ENCODE data around the gene PPL.
"Not testable (repeated sequence)": the region's sequence is repeated elsewhere in the genome, so short reads cannot be mapped to it uniquely, and the experiment has no call there.

Gene PPL

DNA sequence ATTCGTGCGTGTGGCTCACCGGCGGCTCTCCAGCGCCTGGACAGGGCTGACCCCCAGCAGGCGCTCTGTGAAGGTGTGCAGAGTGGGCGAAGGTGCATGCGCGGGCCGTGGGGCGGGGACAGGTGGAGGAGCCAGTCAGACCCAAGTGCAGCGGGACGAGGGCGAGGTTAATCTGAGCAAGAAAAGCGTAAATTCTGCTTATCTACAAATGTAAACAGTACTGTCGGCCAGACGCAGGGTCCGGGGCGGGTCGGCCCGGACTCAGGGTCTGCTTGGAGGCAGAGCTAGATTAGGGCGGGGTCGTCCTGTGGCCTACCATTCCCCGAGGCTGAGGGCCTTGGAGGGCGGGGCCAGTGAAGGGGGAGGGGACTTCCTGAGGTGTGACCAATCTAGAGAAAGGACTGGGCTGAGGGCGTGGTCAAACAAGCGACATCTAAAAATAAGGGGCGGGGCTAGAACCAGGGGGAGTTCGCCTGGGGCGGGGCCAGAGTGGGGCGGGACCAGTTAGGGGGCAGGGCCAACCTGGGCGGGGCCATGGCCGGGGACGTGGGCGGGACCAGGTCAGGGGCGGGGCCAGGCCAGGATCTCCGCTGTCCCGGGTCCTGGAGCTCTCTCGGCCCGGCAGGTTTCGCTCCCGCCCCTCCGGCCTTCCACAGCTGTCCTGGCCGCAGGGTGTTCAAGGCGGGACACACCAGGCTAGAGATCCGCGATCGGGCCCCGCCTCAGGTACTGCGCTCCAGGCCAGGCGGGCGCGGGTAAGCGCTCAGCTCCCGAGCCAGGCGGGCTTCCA is 21.0 kb upstream of the PPL start, which contains the start of gene SEC14L5:
Gene SEC14L5 (plus strand): TSS at position 611 of the 790 bp plus-strand sequence. CDS start 994 bp downstream, outside the sequence.
- FAIRE-seq = no peak

GRCh38 chr16:4957420-4957719 is 20.4 kb upstream of the PPL start:
- no peak for FAIRE-seq

DNA sequence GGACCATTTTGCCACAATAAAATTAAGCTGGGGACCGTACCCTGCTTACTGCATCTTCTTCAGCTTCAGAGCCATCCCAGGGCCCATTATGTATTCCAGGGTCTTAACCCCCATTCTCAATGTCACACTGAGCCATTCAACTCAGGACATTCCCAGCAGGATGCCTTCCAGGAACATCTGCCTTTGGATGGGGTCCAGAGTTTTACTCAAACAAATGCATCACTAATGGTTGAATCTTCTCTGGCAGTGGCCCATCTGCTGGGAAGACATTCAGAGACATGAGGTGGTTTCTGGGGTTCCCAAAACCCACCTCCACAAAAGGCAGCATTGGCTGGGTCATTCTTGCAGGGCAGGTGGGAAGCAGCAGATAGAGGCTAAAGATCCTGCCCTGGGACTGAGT is 17.8 kb upstream of the PPL start:
- no peak for FAIRE-seq

GRCh38 chr16:4951583-4951982 is 14.6 kb upstream of the PPL start:
- not testable (repeated sequence) for FAIRE-seq

DNA sequence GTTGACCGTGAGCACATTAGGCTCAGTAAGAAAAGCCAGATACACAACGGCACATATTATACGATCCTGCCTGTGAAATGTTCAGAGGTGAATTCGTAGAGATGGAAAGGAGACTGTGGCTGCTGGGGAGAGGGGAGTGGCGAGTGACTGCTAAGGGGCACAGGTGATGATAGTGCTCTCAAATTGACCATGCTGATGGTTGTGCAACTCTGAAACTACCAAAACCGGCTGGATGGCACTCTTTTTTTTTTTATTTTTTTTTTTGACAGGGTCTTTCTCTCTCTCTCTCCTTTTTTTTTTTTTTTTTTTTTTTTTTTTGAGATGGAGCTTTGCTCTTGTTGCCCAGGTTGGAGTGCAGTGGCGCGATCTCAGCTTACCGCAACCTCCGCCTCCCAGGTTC is 13.0 kb upstream of the PPL start:
- FAIRE-seq = no peak

DNA sequence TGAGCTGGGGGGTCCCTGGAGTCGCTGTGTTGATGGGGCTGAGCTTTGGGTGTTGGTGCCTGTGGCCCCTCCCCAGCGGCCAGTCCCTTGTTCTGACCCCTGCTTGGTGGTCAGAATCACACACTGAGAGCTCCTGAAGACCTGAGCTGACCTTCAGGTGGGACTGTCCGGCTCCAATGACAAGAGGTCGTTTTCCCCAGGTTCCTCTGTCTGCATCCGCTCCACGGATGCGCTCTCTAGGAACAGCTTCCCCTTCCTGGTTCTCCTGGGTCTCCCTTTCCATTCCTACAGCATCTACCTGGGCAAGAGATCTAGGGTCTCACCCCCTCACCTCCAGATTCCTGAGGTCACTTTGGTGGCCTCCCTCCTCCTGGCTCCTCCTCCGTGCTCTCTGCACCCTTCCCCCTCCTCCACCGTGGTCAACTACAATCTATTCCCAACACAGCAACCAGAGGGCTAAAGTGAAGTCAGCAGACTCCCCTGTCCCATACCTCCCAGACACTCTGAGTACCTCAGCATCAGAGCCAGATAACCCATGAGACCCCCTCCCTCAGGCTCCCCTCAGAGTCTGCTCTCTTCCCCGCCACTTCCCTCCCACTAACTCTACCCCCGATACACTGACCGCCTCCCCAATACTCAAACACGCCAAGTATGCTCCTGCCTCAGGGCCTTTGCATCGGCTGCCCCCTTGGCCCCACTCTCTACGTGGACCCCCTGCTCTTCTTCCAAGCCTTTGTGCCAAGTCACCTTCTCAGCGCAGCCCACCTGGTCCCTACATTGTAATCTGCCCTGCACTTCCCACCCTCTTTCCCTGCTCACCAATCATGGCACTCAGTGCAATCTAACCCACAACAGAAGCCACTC is 12.2 kb upstream of the PPL start:
- no peak for FAIRE-seq

DNA sequence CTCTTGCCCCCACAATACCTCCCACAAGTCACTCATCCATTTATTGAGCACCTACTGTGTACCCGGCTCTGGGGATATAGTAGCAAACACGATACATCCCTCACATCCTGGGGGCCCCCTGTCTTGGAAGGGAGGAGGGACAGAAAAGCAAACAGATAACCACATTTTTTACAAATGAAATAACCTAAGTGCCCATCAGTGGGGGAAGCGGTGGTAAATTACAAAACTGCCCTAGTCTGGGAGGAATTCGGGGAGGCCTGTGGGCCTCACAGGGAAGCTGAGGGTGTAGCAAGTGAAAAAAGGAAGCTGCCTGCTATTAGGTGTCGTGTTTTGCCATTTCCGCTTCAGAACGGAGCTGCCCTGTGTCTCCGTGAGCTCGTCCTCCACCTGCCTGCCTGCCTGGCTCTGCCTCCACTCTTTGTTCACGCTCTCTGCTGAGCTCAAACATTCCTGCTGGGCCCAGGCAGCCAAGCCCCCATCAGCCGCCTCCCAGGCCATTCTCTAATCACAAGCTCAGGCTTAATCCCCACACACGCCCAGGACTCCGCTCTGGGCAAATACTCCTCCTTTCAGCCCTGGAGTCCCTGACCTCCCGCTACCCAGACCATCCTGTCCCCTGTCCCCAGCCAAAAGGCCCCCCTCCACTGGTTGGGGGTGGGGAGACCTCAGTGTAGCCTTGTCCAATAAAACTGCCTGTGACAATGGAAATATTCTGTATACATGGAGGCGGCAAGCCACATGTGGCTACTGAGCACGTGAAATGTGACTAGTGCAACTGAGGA is 11.0 kb upstream of the PPL start:
- FAIRE-seq = no peak

- no peak for FAIRE-seq
These were observed 10.0 kb upstream of the PPL start for GRCh38 chr16:4946917-4947316.

GRCh38 chr16:4945560-4946502 is 8.9 kb upstream of the PPL start:
- no peak for FAIRE-seq

DNA sequence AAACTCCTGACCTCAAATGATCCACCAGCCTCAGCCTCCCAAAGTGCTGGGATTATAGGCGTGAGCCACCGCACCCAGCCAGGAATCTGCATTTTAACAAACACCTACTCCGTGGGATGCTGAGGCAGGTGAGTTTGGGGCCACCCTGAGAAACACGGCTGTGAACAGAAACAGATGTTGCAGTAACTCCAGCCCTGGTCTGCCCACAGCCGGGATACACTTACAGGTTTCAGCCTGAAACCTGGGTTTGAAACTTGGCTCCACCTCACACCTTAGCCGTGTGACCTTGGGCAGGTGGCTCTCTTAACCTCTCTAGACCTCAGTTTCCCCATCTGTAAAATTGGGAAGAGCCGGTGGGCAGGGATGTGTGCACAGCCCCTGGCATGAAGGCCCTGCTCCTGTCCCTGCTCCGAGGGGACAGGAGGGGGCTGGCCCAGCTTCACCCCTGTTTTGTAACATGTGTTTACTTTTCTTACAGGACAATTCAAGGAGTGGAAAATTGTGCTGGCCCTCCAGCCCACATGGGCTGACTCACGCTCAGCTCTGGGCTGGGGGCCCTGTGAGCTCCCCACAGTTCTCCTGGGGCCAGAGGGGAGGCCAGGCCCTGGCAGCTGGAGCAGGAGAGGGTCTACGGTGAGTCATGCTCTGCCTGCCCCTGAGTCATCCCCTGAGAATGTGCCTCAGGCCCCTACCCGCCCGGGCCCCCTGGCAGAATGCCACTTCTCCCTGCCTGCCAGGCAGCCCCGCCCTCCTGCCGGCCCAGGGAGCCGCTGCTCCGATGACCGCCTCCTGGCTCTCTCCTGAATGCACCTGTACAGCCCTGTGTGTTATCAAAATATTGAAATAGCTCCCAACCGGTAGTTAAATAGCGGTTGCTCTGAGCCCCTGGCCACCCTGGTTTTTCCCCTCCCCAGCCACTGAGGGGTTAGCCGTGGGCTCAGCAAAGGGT is 7.7 kb upstream of the PPL start:
- FAIRE-seq = peak; percentile 83

DNA sequence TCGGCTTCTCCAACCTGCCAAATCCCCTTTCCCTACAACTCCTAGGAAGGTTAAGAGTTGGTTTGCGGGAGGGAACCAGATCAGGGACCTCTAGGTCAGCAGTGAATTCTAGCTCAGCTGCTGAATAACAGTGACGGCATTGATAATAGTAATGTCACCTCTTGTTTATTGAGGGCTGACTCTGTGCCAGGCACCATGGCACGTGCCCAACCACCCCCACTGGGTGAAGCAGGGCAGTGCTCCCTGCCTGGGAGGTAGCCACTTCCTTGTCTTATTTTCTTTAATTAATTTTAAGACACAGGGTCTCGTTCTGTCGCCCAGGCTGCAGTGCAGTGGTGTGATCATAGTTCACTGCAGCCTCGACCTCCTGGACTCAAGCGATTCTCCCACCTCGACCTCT is 5.5 kb upstream of the PPL start:
- no peak for FAIRE-seq

- FAIRE-seq = no peak
These were observed 3.8 kb upstream of the PPL start for GRCh38 chr16:4940719-4941118.

DNA sequence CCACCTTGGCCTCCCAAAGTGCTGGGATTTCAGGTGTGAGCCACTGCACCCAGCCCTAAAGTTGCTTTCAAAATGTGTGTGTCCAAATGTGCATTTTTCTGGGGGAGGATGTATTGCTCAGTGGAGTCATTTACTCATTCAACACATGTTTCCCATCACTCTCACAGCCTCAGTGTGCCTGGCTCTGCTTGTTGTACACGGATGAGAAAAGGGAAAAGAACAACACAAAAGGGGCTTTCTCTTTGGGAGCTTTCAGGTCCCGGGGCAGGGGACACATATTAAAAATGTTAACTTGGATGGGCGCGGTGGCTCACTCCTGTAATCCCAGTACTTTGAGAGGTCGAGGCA is 1.7 kb upstream of the PPL start:
- no peak for FAIRE-seq

- no peak for FAIRE-seq
These were observed 1.1 kb upstream of the PPL start for GRCh38 chr16:4937782-4938682.

DNA sequence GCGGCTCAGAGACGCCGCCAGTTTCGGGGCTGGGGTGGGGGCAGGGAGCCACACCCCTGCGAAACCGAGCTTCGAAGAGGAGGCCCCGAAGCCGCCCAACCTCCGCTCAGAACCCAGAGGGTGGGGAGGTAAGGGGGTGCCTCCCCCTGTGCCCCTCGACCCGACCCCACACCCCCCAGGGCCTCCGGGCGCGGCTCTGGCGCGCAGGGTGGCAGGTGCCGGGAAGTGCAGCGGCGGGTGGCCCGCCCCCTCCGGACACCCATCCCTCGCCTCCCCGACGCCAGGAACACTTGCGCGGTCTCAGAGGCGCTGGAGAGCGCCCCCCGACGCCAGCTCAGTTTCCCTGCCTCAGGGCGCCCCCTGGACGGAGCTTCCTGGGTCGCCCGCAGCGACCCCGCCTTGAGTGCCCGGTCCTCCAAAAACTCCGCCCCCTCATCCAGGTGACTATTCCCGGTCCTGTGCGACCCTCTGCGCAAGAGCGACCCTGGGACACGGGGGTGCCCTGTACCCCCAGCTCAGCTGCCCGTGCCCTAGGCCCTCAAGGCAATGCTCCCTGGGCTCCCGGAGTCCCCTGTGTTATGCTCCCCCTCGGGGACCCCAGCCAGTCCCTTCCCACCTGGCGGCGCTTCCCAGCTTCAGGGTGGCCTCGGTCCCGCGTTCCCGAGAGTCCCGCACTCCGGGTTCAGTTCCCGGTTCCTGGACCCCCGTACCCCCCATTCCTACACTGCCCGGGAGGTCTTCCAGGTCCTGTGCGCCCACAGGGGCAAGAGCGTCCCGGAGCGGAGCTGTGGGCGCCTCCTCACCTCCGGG is 562 bp downstream of the PPL start:
- FAIRE-seq = no peak

DNA sequence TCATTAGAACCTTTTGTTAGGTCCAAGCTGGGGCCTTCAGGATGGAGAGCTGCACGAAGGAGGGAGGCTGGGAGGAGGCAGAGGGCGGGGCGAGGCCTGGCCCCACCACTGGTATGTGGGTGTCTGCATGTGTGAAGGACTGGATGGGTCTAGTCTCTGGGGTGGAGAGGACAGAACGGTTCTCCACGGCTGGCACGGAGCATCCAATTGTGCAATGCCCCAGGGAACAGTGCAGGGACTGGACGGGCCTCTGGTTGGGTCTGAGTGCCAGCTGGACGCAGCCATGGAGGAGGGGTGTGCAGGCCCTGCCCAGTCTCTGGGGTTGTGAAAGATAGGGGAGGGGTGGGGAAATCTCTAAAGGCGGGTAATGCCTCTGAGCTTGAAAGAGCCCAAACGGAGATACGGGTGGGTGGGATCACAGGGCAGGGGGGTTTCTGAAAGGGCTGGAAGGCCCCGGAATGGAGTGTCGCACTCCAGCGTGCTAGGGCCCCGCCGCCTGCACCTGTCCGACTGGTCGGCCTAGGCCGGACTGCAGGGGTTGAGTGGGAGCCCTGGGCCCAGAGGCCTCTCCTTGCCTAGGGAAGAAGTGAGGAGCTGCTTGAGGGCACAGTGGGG is 1.6 kb downstream of the PPL start:
- no peak for FAIRE-seq

GRCh38 chr16:4934591-4934990 is 2.4 kb downstream of the PPL start:
- no peak for FAIRE-seq

GRCh38 chr16:4933871-4934395 is 3.0 kb downstream of the PPL start:
- no peak for FAIRE-seq

DNA sequence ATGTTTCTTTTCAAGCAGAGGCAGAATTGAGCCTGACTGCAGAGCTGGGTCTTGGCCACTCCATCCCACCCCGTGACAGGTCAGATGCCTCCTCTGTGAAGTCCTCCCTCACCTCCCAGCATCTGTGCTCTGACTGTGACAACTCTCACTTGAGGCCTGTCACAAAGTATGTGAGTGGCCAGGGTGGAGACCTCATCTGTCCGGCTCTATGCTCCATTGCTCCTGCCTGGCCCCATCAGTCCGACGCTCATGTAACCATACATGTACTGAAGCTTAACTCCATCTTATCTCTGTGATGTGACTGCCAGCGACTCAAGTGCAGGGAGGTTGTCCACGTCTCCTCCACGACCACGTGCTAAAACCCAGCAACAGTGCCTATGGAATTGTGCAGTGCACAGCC is 3.5 kb downstream of the PPL start:
- FAIRE-seq = no peak
